UCSD-AML1 (cell line): ENCODE data around the gene ATXN7L1.
"Not testable (repeated sequence)": the region's sequence is repeated elsewhere in the genome, so short reads cannot be mapped to it uniquely, and the experiment has no call there.

Experiments used
- DNase-seq: peaks from one replicate; lab custom pipeline; 2025; ENCODE audit not compliant: unreplicated experiment; lab: John Stamatoyannopoulos, UW

Gene ATXN7L1

GRCh38 chr7:105712877-105713276 is 163.5 kb downstream of the ATXN7L1 start:
- no peak for DNase-seq

- no peak for DNase-seq
Measured at GRCh38 chr7:105711726-105712402, 164.5 kb downstream of the ATXN7L1 start.

- DNase-seq = not testable (repeated sequence)
Measured at GRCh38 chr7:105710720-105711119, 165.7 kb downstream of the ATXN7L1 start.

GRCh38 chr7:105708763-105709080 is 167.7 kb downstream of the ATXN7L1 start:
- no peak for DNase-seq

- DNase-seq = peak; percentile 8
Measured at GRCh38 chr7:105707967-105708762, 168.2 kb downstream of the ATXN7L1 start.

GRCh38 chr7:105707381-105707780 is 169.0 kb downstream of the ATXN7L1 start:
- no peak for DNase-seq

DNA sequence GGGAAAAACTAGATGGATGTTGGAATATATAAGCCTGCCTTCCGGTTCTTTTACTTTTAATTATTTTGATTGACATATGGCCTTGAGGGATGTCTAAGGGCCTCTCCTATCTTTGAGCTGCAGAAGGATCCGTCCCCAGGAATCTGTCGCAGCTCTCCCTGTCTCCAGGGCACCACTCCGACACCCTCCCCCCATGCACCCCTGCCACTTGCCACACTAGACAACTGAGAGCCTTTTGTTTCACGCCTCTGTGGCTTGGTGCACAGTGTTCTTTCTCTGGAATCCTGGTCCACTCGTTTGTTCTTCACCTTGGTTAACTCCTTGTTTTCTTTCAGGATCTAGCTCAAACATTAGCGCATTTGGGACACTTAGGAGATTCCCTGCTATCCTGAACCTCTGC is 171.0 kb downstream of the ATXN7L1 start:
- DNase-seq = no peak

- DNase-seq = no peak
Measured at GRCh38 chr7:105703207-105703930, 173.0 kb downstream of the ATXN7L1 start.

GRCh38 chr7:105699568-105700236 is 176.7 kb downstream of the ATXN7L1 start:
- DNase-seq = no peak

DNA sequence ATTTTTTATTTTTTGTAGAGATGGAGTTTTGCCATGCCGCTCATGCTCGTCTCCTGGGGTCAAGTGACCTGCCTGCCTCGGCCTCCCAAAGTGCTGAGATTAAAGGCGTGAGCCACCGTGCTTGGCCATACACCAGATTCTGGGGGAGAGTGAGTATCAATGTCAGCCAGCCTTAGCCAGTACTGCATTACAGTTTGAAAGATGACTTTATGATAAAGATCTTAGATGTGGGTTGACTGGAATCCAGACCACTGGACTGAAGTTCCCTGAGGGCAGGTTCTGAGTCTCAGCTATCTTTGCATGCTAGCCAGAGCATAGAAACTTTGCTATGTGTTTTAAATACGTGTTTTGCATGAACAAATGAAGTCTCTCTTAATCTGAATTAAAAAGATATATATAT is 177.9 kb downstream of the ATXN7L1 start:
- no peak for DNase-seq

DNA sequence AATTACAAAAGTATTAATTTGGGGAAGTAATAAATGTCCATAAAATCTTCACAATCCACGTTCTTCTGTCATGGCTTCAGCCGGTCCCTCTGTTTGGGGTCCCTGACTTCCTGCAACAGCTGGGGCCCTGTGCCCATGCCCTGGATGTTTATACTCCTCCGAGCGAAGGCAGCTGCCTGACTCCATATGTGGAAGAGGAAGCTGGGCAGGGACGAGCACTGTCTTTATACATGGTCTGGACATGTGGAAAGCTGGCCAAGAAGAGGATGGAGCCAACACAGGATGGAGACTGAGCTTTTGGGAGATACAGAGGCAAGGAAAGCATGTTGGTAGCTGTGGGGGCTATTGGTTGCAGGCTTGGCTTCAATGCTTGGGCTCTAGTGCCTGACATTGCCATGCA is 178.6 kb downstream of the ATXN7L1 start:
- no peak for DNase-seq

GRCh38 chr7:105697169-105697568 is 179.2 kb downstream of the ATXN7L1 start:
- DNase-seq = not testable (repeated sequence)

DNA sequence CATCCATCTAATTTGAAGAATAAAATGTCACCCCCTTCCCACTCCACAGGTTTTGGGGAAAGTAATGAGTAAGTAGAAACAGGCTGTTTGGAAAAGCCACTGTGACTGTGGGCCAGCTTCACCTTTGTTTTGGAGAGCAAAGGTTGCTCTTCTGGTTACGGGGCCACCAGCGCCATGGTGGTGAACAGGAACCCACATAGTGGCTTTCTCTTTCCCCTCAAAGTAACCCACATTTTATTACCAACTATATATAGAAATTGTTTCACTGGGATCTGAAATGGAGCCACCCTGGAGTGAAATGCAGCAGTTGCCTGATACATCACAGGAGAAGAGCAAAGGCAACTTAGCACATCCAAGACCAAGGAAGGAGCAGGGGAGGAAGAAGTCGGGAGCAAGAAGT is 182.8 kb downstream of the ATXN7L1 start:
- DNase-seq = no peak

- DNase-seq = no peak
Measured at GRCh38 chr7:105691680-105692564, 184.5 kb downstream of the ATXN7L1 start.

GRCh38 chr7:105691082-105691679 is 185.2 kb downstream of the ATXN7L1 start:
- DNase-seq = no peak

GRCh38 chr7:105690325-105690945 is 186.0 kb downstream of the ATXN7L1 start:
- no peak for DNase-seq

DNA sequence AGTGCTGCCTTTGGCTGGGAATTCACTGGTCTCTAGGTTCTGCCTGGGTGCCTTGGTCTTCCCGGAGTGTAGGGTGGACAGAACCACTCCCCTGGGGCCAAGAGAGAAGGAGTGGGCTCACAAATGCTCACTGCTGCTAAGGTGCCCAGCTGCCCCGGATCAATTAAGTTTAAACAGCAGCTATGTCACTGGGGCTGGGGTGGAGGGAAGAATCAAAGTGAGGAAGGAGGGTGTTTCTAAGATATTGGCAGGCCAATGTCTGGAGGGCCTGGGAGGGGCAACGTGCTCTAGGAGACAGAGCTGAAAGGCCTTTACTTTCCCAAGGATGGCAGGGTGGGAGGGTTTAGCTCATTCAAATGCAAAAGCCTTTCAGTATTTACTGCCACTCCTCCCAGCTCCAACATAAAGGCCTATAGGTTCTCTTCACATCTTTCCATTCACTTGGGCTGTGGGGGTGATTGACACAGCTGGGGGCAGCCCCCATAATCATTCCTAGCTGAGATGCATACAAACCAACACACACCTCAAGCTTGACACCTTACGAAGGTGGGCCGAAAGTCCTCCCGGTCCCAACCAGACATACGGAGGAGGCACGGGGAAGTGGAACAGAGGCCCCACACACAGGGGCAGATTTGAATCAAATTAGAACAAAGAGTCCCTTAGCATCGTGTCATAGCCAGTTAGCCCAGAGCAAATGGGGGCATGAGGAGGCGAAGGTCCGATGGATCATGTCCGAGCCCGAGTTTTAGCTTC is 187.2 kb downstream of the ATXN7L1 start:
- no peak for DNase-seq

DNA sequence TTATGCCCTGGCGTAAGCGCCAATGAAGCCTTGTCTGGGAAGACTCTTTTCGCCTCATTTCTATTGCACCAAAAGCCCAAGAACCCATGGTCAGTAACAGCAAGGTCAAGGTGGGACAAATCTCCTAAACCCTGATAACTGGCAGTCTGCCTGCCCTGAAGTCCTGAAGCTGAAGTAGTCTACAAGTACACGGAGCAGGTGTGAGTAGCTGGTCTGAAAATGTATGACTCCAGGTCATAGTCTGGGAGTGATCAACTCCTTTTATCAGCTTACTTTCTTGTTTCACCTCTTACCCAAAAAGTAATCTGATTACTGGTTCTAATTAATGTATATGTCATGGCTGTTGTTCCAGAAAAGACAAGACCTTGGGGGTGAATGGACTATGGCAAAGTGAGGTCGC is 187.8 kb downstream of the ATXN7L1 start:
- no peak for DNase-seq

DNA sequence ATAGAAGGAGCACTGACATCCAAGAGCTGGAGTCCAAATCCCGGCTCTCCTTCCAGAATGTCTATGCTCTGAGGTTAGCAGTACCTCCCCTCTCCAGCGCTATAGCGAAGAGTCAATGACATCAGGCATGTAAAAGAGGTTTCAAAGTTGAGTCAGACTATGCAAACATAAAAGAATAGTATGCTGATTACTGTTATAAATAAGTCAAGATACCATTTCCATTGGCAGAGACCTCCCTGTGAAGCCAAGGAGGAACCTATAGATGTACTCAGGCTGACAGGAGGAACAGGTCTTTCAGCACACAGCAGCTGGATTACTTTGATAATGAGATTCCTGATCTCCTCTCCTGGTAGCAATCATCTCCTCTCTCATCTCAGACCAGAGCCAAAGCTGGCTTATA is 191.2 kb downstream of the ATXN7L1 start:
- DNase-seq = no peak
